Common myeloid progenitor, CD34-positive (primary cell): ENCODE data around the gene MARS1. TPM values are rescaled to one million over a fixed set of nuclear protein-coding genes. Genes with fewer than 3 reads are reported as not detected.
"Not testable (repeated sequence)": the region's sequence is repeated elsewhere in the genome, so short reads cannot be mapped to it uniquely, and the experiment has no call there.

Experiments
- CTCF ChIA-PET: fragments of 350-600 bp; sonication (Branson Sonifier 250); formaldehyde crosslinking; loops from one replicate; lab custom pipeline; 2021; ENCODE audit warnings: antibody characterized with exemption; lab: Charles Lee
- POLR2A ChIA-PET: fragments of 350-600 bp; sonication (Branson Sonifier 250); formaldehyde crosslinking; loops from one replicate; lab custom pipeline; 2021; ENCODE audit warnings: antibody characterized with exemption; lab: Charles Lee
- DNase-seq, 3 donors: peaks; one replicate each; pipeline versions ENCODE4 v3.0.0 to v3.0.0-alpha.2; 2013
- H3K27ac ChIP-seq, 2 experiments: 1 replicate in 1 of 2; 2 replicates in 1 of 2; pipeline ENCODE4 v1.7.0; 2013; ENCODE audit warnings: inconsistent platforms in 2 of 2, low read length in 2 of 2, mild to moderate bottlenecking in 2 of 2, low read depth in 1 of 2, moderate library complexity in 1 of 2; ENCODE audit not compliant: severe bottlenecking in 2 of 2, insufficient read depth in 1 of 2, poor library complexity in 1 of 2
- H3K27me3 ChIP-seq, 5 experiments: replicated peaks in 2 of 5; 1 replicate in 3 of 5; 2 replicates in 2 of 5; pipeline versions ENCODE4 v1.6.1 to v1.7.0; 2013; ENCODE audit warnings: low read length in 4 of 5, mild to moderate bottlenecking in 2 of 5, moderate library complexity in 2 of 5, inconsistent platforms in 1 of 5; ENCODE audit not compliant: insufficient read depth in 5 of 5, control insufficient read depth in 4 of 5
- H3K36me3 ChIP-seq, 4 experiments: 1 replicate in 2 of 4; 2 replicates in 2 of 4; pipeline versions ENCODE4 v1.6.1 to v1.7.0; 2013; ENCODE audit warnings: low read length in 3 of 4, control low read depth in 1 of 4, mild to moderate bottlenecking in 1 of 4; ENCODE audit not compliant: control insufficient read depth in 4 of 4, insufficient read depth in 4 of 4
- H3K4me1 ChIP-seq, 4 experiments: 1 replicate in 3 of 4; 2 replicates in 1 of 4; pipeline versions ENCODE4 v1.6.1 to v1.7.1; 2013; ENCODE audit warnings: low read length in 3 of 4, mild to moderate bottlenecking in 3 of 4, control low read depth in 1 of 4, inconsistent platforms in 1 of 4, moderate library complexity in 1 of 4; ENCODE audit not compliant: control insufficient read depth in 4 of 4, insufficient read depth in 4 of 4; ENCODE audit errors: control extremely low read depth in 1 of 4
- H3K4me3 ChIP-seq, 7 experiments: 1 replicate in 4 of 7; 2 replicates in 3 of 7; pipeline versions ENCODE4 v1.5.1 to v1.7.0; 2013; ENCODE audit warnings: mild to moderate bottlenecking in 7 of 7, low read length in 6 of 7, moderate library complexity in 6 of 7, inconsistent platforms in 2 of 7, low read depth in 2 of 7, control low read depth in 1 of 7; ENCODE audit not compliant: insufficient read depth in 4 of 7, control insufficient read depth in 1 of 7; ENCODE audit errors: extremely low read depth in 1 of 7
- H3K9me3 ChIP-seq, 5 experiments: 1 replicate in 4 of 5; 2 replicates in 1 of 5; pipeline versions ENCODE4 v1.6.1 to v1.7.1; 2013; ENCODE audit warnings: low read length in 4 of 5, mild to moderate bottlenecking in 2 of 5, inconsistent platforms in 1 of 5, low read depth in 1 of 5, moderate library complexity in 1 of 5; ENCODE audit not compliant: control insufficient read depth in 4 of 5, insufficient read depth in 2 of 5; ENCODE audit errors: control extremely low read depth in 1 of 5
- WGBS: methylation state at CpG from one replicate; pipeline ENCODE4 v1.1.5; 2013; ENCODE audit not compliant: insufficient coverage; 5-methylcytosine and 5-hydroxymethylcytosine counted together
- polyA plus RNA-seq: library from polyadenylated mRNA; unstranded; fragments of 120-200 nt; gene quantifications from one replicate; pipeline ENCODE4 v1.2.1, GENCODE V29; 2013

MARS1 gene
- 101 TPM for polyA plus RNA-seq

DNA sequence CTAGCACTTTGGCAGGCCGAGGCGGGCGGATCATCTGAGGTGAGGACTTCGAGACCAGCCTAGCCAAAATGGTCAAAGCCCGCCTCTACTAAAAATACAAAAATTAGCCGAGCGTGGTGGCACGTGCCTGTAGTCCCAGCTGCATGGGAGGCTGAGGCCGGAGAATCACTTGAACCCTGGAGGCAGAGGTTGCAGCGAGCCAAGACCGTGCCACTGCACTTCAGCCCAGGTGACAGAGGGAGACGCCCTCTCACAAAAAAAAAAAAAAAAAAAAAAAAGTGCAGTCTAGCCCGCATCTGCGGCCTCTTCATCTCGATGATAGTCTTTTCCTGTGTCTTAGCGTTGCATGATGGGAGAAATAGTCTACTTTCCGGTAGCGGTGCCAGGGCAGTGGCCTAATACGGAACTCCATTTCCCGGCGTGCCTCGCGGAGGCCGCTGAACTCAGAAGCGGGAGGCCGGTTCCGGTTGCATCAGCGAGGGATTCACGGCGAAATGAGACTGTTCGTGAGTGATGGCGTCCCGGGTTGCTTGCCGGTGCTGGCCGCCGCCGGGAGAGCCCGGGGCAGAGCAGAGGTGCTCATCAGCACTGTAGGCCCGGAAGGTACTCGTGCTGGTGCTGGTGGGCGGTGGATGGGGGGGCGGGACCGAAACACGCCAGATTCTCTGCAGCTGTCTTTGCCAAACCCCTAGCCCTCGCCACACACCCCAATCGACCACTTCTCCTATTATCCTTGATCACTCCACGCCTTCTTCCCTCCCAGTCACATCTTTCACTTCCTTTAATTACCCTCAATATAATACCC is at the start of gene MARS1:
MARS1 (plus strand) TSS at position 472 of the 805 bp plus-strand sequence; CDS start at position 495, 23 bp downstream.
- CTCF ChIA-PET = interaction anchor here (0.7 to 2.7 kb wide), 6 partner anchors 9 to 28 kb away, joined by 3 to 13 read pairs (median 6); no protein-coding TSS in a partner anchor
- Histone ChIP-seq H3K4me1 (peaks cover 0 to 17% (median 14%) of the 10 kb centered on the region in 4 experiments), H3K9me3 (no peaks in the 10 kb centered on the region), H3K4me3 (peak within 1 kb of the TSS; percentile 69 to 99 (median 93)), H3K36me3 (peaks cover 9 to 34% (median 21%) of the 10 kb centered on the region in 4 experiments), H3K27ac (peak within 1 kb of the TSS; percentile 92 to 97), H3K27me3 (no peaks in the 10 kb centered on the region)
- POLR2A ChIA-PET = interaction anchor here (0.6 to 1.6 kb wide), 3 partner anchors 11 to 29 kb away, joined by 3 to 8 read pairs (median 4); no protein-coding TSS in a partner anchor
- DNase-seq = peak; percentile 96 to 98 (median 98)
- WGBS = 18% methylated on average over 29 of the region's 47 CpGs

DNA sequence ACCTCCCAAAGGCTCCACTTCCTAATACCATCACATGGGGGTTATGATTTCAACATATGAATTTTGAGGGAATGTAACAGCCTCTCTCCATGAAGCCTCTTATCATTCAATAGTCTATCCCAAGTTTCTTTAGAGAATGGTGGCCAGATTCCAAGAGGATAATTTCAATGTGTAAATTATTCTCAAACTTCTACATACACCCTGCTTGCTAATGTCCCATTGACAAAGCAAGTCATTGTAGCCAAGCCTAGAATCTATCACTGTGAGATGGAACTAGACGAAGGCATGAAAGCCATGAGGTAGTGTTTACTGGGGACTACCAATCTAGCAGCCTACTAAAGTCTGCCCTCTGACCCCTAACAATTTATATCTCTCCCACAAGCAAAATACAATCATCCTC is 49.5 kb upstream of the MARS1 start:
- CTCF ChIA-PET = interaction anchor here (2.0 kb wide), 1 partner anchor 15 kb away, joined by 9 read pairs; no protein-coding TSS in a partner anchor
- POLR2A ChIA-PET = no interaction called here
- H3K36me3 ChIP-seq = no peaks in the 10 kb centered on the region

DNA sequence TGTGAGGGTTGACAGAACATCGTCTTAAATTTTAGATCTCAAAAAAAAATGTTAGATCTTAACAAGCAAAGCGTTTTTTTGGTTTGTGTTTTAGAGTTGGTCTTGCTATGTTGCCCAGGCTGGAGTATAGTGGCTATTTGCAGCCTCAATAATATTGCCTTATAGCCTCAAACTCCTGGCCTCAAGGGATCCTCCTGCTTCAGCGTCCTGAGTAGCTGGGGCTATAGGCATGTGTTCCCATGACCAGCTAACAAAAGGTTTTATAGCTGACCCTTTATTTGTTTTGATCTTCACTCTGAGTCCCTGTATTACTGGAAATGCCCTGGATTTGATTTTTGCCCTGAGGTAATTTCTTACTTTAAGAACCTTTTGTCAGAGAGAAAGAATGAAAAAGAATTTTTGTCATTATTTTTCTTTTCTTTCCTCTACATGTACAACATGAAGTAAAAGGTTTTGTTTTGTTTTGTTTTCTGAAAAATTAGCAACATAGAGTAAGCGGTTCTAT is 48.1 kb upstream of the MARS1 start:
- DNase-seq = no peak
- Histone ChIP-seq H3K27me3 (no peaks in the 10 kb centered on the region), H3K27ac (no peak overlapping the region), H3K9me3 (peaks cover 0 to 2% (median 0%) of the 10 kb centered on the region in 5 experiments), H3K4me3 (no peak overlapping the region), H3K36me3 (no peaks in the 10 kb centered on the region), H3K4me1 (peaks cover 0 to 11% (median 8%) of the 10 kb centered on the region in 4 experiments)
- CTCF ChIA-PET = interaction anchor here (1.0 to 6.0 kb wide), 5 partner anchors 14 to 135 kb away, joined by 3 to 58 read pairs (median 3); partner anchors contain the start of gene INHBE
- POLR2A ChIA-PET = interaction anchor here (1.0 kb wide), 1 partner anchor 10 kb away, joined by 3 read pairs; no protein-coding TSS in a partner anchor
- 100% methylated on average over 2 of the region's 4 CpGs for WGBS

More for the DNA sequence above, 49.5 kb upstream of the MARS1 start:
- H3K27ac ChIP-seq = no peak overlapping the region
- H3K4me3 ChIP-seq = no peak overlapping the region
- peaks cover 0 to 2% (median 0%) of the 10 kb centered on the region in 5 experiments for H3K9me3 ChIP-seq
- peaks cover 0 to 19% (median 9%) of the 10 kb centered on the region in 4 experiments for H3K4me1 ChIP-seq
- 100% methylated on average over 1 of the region's 1 CpG for WGBS
- no peaks in the 10 kb centered on the region for H3K27me3 ChIP-seq
- no peak for DNase-seq

DNA sequence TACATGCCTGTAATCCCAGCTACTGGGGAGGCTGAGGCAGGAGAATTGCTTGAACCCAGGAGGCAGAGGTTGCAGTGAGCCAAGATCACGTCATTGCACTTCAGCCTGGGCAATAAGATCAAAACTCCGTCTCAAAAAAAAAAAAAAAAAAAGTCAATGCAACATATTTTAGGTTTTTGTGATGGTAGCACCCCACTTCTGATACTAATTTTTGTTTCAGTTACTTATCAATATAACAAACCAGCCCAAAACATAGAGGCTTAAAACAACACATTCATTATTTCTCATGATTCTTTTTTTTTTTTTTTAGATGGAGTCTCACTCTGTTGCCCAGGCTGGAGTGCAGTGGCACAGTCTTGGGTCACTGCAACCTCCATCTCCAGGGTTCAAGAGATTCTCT is 46.5 kb upstream of the MARS1 start:
- CTCF ChIA-PET = interaction anchor here (0.6 to 18.4 kb wide), 4 partner anchors 12 to 130 kb away, joined by 3 to 518 read pairs (median 32); partner anchors contain the start of gene INHBE
- H3K36me3 ChIP-seq, H3K9me3 ChIP-seq, DNase-seq, POLR2A ChIA-PET, H3K4me1 ChIP-seq, H3K27me3 ChIP-seq, H3K27ac ChIP-seq, H3K4me3 ChIP-seq: not testable (repeated sequence)
- WGBS = no CpG with 5 or more reads among the region's 2 CpGs

DNA sequence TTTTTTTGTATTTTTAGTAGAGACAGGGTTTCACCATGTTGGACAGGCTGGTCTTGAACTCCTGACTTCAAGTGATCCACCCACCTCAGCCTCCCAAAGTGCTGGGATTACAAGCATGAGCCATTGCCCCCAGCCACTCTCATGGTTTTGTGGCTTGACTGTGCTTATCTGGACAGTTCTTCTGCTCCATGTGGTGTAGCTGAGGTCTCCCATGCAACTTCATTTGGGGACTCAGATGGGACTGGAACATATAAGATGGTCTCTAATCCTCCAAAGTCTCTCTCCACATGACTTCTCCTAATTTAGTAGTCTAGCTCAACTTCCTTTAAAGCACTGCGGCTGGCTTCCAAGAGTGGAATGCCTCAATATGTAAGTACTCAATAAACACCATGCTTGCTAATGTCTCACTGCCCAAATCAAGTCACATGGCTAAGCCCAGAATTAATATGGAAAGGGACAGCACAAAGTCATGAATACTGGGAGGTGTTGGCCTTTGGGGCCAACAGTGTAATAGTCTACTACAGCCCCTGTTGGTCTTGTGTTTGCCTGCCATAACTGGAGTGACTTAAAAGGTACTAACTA is 45.9 kb upstream of the MARS1 start:
- CTCF ChIA-PET = interaction anchor here (0.6 to 18.4 kb wide), 4 partner anchors 11 to 130 kb away, joined by 3 to 518 read pairs (median 32); partner anchors contain the start of gene INHBE

DNA sequence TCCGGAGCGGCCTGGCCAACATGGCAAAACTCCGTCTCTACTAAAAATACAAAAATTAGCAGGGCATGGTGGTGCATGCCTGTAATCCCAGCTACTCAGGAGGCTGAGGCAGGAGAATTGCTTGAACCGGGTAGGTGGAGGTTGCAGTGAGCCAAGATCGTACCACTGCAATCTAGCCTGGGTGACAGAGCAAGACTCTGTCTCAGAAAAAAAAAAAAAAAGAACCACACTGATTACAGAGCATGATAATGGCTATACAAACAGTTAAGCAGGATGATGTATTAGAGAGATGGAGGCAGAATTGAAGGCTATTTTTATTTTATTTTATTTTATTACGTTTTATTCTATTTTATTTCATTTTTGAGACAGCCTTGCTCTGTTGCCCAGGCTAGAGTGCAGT is 43.5 kb upstream of the MARS1 start:
- WGBS = 100% methylated on average over 4 of the region's 6 CpGs
- H3K4me3 ChIP-seq, H3K27ac ChIP-seq, H3K36me3 ChIP-seq, POLR2A ChIA-PET, H3K9me3 ChIP-seq, H3K27me3 ChIP-seq, H3K4me1 ChIP-seq, DNase-seq: not testable (repeated sequence)
- CTCF ChIA-PET = interaction anchor here (1.0 to 18.4 kb wide), 4 partner anchors 9 to 133 kb away, joined by 3 to 518 read pairs (median 31); partner anchors contain the start of gene INHBE

More for the DNA sequence above, 45.9 kb upstream of the MARS1 start:
- POLR2A ChIA-PET = no interaction called here
- peaks cover 0 to 2% (median 0%) of the 10 kb centered on the region in 5 experiments for H3K9me3 ChIP-seq
- no peaks in the 10 kb centered on the region for H3K36me3 ChIP-seq
- no peaks in the 10 kb centered on the region for H3K27me3 ChIP-seq
- H3K4me3 ChIP-seq = no peak overlapping the region
- 43% methylated on average over 1 of the region's 1 CpG for WGBS
- no peaks in the 10 kb centered on the region for H3K4me1 ChIP-seq
- no peak overlapping the region for H3K27ac ChIP-seq
- DNase-seq = peak in 2 of 3 donors; percentile 33 to 46
